ENCODE measurements around the gene LIME1. TPM values are rescaled to one million over a fixed set of nuclear protein-coding genes. Genes with fewer than 3 reads are reported as not detected.

The LIME1 gene
- total and polyA plus RNA-seq, 10 donors: 24.0 to 96.6 (median 49.5) TPM

DNA sequence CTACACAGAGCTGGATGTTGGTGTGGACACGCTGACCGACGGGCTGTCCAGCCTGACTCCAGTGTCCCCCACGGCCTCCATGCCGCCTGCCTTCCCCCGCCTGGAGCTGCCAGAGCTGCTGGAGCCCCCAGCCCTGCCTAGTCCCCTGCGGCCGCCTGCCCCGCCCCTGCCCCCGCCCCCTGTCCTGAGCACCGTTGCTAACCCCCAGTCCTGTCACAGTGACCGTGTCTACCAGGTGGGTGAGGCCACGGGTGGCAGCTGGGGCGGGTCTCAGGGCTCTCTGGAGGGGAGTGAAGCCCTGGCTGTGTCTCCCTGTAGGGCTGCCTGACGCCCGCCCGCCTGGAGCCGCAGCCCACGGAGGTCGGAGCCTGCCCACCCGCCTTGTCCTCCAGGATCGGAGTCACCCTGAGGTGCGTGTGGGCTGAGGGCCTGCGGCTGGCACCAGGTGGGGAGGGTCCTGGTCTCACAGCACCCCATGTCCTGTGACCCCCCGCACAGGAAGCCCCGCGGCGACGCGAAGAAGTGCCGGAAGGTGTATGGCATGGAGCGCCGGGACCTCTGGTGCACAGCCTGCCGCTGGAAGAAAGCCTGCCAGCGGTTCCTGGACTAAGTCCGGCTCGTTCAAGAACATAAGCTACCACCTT is 6.0 kb downstream of the LIME1 start:
- WGBS, 5 donors: 77 to 91% (median 79%) methylated on average over 13 to 37 of the region's 37 CpGs
- TF ChIP-seq POLR2A (IDR thresholded peaks at IDR 0.05) (no peak), POLR2AphosphoS5 (IDR thresholded peaks at IDR 0.05) (peak in 2 of 3 donors; percentile 28 to 68)
- TF ChIP-seq, protein P1, sequence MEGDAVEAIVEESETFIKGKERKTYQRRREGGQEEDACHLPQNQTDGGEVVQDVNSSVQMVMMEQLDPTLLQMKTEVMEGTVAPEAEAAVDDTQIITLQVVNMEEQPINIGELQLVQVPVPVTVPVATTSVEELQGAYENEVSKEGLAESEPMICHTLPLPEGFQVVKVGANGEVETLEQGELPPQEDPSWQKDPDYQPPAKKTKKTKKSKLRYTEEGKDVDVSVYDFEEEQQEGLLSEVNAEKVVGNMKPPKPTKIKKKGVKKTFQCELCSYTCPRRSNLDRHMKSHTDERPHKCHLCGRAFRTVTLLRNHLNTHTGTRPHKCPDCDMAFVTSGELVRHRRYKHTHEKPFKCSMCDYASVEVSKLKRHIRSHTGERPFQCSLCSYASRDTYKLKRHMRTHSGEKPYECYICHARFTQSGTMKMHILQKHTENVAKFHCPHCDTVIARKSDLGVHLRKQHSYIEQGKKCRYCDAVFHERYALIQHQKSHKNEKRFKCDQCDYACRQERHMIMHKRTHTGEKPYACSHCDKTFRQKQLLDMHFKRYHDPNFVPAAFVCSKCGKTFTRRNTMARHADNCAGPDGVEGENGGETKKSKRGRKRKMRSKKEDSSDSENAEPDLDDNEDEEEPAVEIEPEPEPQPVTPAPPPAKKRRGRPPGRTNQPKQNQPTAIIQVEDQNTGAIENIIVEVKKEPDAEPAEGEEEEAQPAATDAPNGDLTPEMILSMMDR (IDR thresholded peaks at IDR 0.05 in 8 of 11, conservative IDR thresholded peaks at IDR 0.05 in 3 of 11): no peak
- peak; percentile 79 for DNase-seq
- Histone ChIP-seq H3K36me3 (peaks cover 0 to 56% (median 31%) of the 10 kb centered on the region in 6 donors), H3K4me3 (peak overlapping the region in 1 of 8 donors; percentile 90), H3K27me3 (replicated peaks in 1 of 7) (peaks cover 0 to 12% (median 0%) of the 10 kb centered on the region in 7 donors), H3K9me3 (no peaks in the 10 kb centered on the region), H3K4me1 (peaks cover 30 to 72% (median 49%) of the 10 kb centered on the region in 6 donors), H3K27ac (peak overlapping the region in 7 of 8 donors; percentile 85 to 90 (median 87))
- intact Hi-C loops (cut with DNase I; ENCODE audit: low total_unique reads): no loop called here

DNA sequence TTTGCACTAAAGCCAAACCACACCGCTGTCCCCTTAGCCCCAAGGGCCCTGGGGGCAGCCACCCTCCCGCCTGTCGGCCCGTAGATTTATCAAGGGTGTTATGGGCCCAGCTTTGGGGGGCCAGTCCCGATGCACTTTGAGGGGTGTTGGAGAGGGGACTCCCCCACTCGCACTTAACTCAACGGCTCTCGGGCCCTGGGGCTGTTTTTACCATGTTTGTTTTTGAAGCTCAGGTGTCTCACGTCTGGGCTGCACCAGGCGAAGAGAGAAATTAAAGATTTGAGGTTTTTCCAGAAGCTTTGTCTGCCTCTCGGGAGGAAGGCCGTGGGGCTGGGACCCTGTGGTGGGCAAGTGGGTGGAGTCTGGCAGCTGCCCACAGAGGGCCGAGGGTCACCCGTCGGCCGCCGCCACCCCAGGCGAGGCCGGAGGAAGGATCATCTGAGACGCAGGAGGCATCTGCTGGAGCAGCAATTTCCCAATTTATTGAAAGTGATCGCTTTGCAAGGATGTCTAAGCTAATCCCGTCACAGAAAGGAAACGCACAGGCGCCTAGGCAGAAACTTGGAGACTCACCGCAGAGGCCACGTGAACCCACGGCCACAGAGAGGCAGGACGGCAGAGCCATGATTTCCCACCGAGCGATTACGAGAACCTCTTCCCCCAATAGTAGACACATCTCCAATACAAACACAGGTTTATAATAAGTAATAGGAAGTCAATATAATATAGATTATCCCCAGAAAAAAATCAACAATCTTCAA is 6.9 kb downstream of the LIME1 start:
- intact Hi-C loops (cut with DNase I; ENCODE audit: low total_unique reads): no loop called here
- H3K27me3 ChIP-seq (replicated peaks in 1 of 7): peaks cover 0 to 3% (median 0%) of the 10 kb centered on the region in 7 donors
- H3K36me3 ChIP-seq: peaks cover 0 to 64% (median 31%) of the 10 kb centered on the region in 6 donors
- peaks cover 24 to 72% (median 45%) of the 10 kb centered on the region in 6 donors for H3K4me1 ChIP-seq
- peak overlapping the region in 6 of 8 donors; percentile 6 to 90 (median 87) for H3K27ac ChIP-seq
- 77 to 91% (median 82%) methylated on average over 31 of the region's 31 CpGs for WGBS, 5 donors
- no peak for DNase-seq
- TF ChIP-seq POLR2AphosphoS5 (IDR thresholded peaks at IDR 0.05) (peak in 2 of 3 donors; percentile 37 to 46), POLR2A (IDR thresholded peaks at IDR 0.05) (no peak)
- TF ChIP-seq, protein P1 (IDR thresholded peaks at IDR 0.05 in 8 of 11, conservative IDR thresholded peaks at IDR 0.05 in 3 of 11): no peak
- no peaks in the 10 kb centered on the region for H3K9me3 ChIP-seq
- H3K4me3 ChIP-seq: peak overlapping the region in 1 of 8 donors; percentile 90

DNA sequence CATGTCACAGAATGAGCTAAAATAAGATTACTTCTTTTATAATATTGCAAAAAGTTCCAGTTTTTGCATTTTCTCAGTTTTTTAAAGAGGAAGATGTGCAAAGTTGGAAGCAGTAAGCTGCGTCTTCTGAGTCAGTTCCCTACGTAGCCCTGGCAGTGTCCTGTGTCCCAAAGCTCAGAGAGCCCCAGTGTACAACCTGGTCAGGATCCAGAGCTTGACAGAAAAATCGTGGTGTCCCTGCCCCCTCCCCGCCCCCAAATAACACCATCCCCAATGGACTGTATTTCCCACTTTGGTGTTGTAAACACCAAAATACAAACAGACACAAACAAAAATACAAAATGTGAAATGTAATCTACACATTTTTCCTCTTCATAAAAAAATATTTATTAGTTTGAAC is 7.7 kb downstream of the LIME1 start:
- Histone ChIP-seq H3K4me3 (no peak overlapping the region), H3K36me3 (peaks cover 0 to 67% (median 31%) of the 10 kb centered on the region in 6 donors), H3K4me1 (peaks cover 16 to 67% (median 41%) of the 10 kb centered on the region in 6 donors), H3K9me3 (no peaks in the 10 kb centered on the region), H3K27me3 (replicated peaks in 1 of 7) (no peaks in the 10 kb centered on the region), H3K27ac (peak overlapping the region in 2 of 8 donors; percentile 10 to 90)
- 69 to 83% (median 76%) methylated on average over 4 of the region's 4 CpGs for WGBS, 5 donors
- TF ChIP-seq POLR2AphosphoS5 (IDR thresholded peaks at IDR 0.05): no peak
- TF ChIP-seq, protein P1 (IDR thresholded peaks at IDR 0.05 in 8 of 11, conservative IDR thresholded peaks at IDR 0.05 in 3 of 11): no peak
- no peak for TF ChIP-seq POLR2A (IDR thresholded peaks at IDR 0.05)
- DNase-seq: no peak
- intact Hi-C loops (cut with DNase I; ENCODE audit: low total_unique reads): no loop called here
